ENCODE data around the gene TRABD. TPM values are rescaled to one million over a fixed set of nuclear protein-coding genes. Genes with fewer than 3 reads are reported as not detected.

The TRABD gene
- total RNA-seq, 2 donors from 2014 or later: 43.6 to 116 TPM

GRCh38 chr22:50215297-50216054 is 29.8 kb downstream of the TRABD start:
- TF ChIP-seq CTCF (IDR thresholded peaks at IDR 0.05): no peak
- intact Hi-C loops (cut with DNase I): loop anchor here (2.0 kb wide), 1 partner anchor 61 kb away; no protein-coding TSS in a partner anchor
- Histone ChIP-seq H3K4me1 (no peaks in the 10 kb centered on the region), H3K4me3 (no peak overlapping the region), H3K27me3 (no peaks in the 10 kb centered on the region), H3K9ac (ENCODE audit: low read depth in 2 of 2, low read length in 2 of 2) (no peak overlapping the region), H3K36me3 (peaks cover 10% of the 10 kb centered on the region), H3K9me3 (no peaks in the 10 kb centered on the region), H3K27ac (no peak overlapping the region)
- DNase-seq: no peak

- intact Hi-C loops (cut with DNase I): no loop called here
- H3K27ac ChIP-seq: no peak overlapping the region
- no peaks in the 10 kb centered on the region for H3K9me3 ChIP-seq
- H3K36me3 ChIP-seq: peaks cover 6% of the 10 kb centered on the region
- no peaks in the 10 kb centered on the region for H3K27me3 ChIP-seq
- no peak overlapping the region for H3K9ac ChIP-seq (ENCODE audit: low read depth in 2 of 2, low read length in 2 of 2)
- H3K4me3 ChIP-seq: no peak overlapping the region
- H3K4me1 ChIP-seq: no peaks in the 10 kb centered on the region
- DNase-seq: no peak
- TF ChIP-seq CTCF (IDR thresholded peaks at IDR 0.05): no peak
Observed at GRCh38 chr22:50216055-50216683, 30.5 kb downstream of the TRABD start.

GRCh38 chr22:50216684-50217520 is 31.2 kb downstream of the TRABD start:
- Histone ChIP-seq H3K27ac (no peak overlapping the region), H3K4me1 (no peaks in the 10 kb centered on the region), H3K9ac (ENCODE audit: low read depth in 2 of 2, low read length in 2 of 2) (no peak overlapping the region), H3K4me3 (no peak overlapping the region), H3K27me3 (no peaks in the 10 kb centered on the region), H3K9me3 (no peaks in the 10 kb centered on the region), H3K36me3 (peaks cover 6% of the 10 kb centered on the region)
- intact Hi-C loops (cut with DNase I): no loop called here
- DNase-seq: no peak
- no peak for TF ChIP-seq CTCF (IDR thresholded peaks at IDR 0.05)

- H3K9me3 ChIP-seq: no peaks in the 10 kb centered on the region
- TF ChIP-seq CTCF (IDR thresholded peaks at IDR 0.05): no peak
- H3K36me3 ChIP-seq: peaks cover 13% of the 10 kb centered on the region
- no peak overlapping the region for H3K4me3 ChIP-seq
- intact Hi-C loops (cut with DNase I): no loop called here
- no peaks in the 10 kb centered on the region for H3K27me3 ChIP-seq
- no peak for DNase-seq
- no peak overlapping the region for H3K27ac ChIP-seq
- no peaks in the 10 kb centered on the region for H3K4me1 ChIP-seq
- no peak overlapping the region for H3K9ac ChIP-seq (ENCODE audit: low read depth in 2 of 2, low read length in 2 of 2)
Observed at GRCh38 chr22:50217543-50218152, 31.9 kb downstream of the TRABD start.
